GM21825 (cell line): ENCODE measurements around the gene ADM5.
"Not testable (repeated sequence)": the region's sequence is repeated elsewhere in the genome, so short reads cannot be mapped to it uniquely, and the experiment has no call there.

Source experiments
- ATAC-seq: cut with Tn5 transposase; IDR thresholded peaks from one replicate; pipeline ENCODE4 v1.9.1; 2021; ENCODE audit warnings: mild to moderate bottlenecking, moderate library complexity; ENCODE audit not compliant: unreplicated experiment

Gene ADM5

DNA sequence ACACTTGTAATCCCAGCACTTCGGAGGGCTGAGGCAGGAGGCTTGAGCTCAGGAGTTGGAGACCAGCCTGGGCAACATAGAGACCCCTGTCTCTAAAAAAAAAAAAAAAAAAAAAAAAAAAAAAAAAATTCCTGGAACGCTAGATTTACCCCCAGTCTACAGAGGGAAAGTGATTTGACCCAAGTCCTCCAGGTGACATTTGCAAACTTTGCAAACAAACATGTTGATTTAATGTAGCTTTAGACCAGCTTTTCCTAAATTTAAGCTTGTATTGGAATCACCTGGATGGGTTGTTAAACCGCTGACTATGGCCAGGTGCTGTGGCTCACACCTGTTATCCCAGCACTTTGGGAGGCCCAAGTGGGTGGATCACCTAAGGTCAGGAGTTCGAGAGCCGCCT lies 10.0 kb downstream of the ADM5 start:
- ATAC-seq: no peak

DNA sequence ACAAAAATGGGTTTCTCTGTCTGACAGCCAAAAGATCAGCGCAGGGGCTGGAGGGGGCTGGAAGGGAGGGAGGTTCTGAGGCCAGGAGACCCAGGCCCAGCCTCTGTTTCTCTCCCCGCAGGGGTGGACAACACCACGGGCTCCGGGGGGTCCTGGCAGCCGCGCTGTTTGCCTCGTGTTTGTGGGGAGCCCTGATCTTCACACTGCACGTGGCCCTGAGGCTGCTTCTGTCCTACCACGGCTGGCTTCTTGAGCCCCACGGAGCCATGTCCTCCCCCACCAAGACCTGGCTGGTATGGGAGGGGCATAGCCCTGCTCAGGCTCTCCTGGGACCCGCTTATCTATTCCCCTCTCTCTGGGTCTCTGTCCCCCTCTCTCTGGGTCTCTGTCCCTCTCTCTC lies 11.2 kb downstream of the ADM5 start:
- no peak for ATAC-seq

DNA sequence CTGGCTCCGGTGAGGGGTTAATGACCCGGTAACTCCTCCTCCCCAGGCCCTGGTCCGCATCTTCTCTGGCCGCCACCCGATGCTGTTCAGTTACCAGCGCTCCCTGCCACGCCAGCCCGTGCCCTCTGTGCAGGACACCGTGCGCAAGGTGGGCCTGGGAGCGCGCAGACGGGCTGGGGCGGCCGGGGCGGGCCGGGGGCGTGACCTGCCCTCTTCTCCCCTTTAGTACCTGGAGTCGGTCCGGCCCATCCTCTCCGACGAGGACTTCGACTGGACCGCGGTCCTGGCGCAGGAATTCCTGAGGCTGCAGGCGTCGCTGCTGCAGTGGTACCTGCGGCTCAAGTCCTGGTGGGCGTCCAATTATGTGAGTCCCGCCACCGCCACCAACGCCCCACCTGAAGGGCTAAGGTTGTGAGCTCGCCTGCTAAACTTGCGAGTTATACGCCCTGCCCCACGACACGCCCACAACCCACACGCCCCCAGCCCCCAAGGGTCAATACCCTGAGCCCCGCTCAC lies 11.9 kb downstream of the ADM5 start:
- ATAC-seq: no peak

DNA sequence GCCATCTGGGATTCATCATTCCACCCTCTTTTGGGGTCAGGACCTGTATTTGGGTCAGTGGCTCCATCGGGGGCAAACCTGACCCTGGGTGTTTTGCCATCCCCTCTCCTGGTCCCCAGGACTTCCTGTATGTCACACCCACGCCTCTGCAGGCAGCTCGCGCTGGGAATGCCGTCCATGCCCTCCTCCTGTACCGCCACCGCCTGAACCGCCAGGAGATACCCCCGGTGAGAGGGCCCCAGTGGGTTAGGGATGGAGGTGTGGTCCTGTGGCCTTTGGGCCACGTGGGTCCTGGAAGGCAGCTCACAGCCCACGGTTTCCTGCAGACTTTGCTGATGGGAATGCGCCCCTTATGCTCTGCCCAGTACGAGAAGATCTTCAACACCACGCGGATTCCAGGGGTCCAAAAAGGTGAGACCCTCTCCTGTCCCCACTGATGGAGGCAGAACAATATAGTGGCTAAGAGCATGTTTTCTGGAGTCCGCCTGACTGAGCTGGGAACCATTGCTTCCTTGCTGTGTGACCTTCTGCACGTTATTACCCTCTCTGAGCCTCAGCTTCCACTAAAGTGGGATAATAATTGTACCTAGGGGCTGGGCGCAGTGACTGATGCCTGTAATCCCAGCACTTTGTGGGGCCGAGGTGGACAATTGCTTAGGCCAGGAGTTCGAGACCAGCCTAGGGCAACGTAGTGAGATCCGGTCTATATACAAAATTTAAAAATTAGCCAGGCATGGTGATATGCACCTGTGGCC lies 15.7 kb downstream of the ADM5 start:
- ATAC-seq: no peak

DNA sequence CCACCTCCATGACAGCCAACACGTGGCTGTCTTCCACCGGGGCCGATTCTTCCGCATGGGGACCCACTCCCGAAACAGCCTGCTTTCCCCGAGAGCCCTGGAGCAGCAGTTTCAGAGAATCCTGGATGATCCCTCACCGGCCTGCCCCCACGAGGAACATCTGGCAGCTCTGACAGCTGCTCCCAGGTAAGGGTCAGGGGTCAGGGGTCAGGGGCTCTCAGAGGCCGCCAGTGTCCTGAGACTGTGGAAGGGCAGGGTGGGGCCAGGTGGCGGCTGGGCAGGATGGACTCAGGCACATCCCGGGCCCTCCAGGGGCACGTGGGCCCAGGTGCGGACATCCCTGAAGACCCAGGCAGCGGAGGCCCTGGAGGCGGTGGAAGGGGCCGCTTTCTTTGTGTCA lies 16.5 kb downstream of the ADM5 start:
- ATAC-seq: no peak

DNA sequence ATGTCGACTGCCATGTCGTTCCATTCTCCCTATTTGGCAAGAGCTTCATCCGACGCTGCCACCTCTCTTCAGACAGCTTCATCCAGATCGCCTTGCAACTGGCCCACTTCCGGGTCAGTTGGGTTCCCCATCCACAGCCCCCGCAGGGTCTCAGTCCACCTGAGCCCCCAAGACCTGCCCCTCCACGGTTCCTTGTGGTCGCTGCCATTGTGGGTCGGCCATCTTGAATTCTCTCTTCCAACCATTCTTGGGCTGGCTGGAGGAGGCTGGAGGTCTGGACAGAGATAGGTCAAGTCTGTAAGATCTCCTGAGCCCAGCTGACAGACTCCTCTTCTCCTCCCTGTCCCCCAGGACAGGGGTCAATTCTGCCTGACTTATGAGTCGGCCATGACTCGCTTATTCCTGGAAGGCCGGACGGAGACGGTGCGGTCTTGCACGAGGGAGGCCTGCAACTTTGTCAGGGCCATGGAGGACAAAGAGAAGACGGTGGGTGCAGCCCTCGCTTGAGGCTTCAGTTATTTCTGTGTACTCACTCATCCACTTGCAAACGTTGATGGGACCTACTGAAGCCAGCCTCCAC lies 21.1 kb downstream of the ADM5 start:
- ATAC-seq: no peak

DNA sequence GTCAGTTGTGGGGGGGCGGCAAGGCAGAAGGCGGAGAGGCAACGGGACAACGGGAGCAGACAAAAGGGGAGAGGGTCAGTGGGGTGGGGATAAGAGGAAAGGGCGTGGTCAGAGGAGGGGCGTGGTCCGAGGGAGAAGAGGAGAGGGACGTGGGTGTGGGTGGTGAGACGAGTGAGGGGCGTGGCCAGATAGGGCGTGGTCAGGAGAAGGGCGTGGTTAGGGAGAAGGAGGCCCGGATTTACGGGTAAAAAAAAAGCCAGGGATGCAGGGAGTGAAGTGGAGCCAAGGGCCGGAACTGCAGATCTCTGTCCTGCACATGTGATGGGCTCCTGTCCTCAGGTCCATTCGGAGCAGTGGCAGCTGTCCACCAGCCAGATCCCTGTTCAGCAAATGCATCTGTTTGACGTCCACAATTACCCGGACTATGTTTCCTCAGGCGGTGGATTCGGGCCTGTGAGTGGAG lies 23.0 kb downstream of the ADM5 start:
- no peak for ATAC-seq

DNA sequence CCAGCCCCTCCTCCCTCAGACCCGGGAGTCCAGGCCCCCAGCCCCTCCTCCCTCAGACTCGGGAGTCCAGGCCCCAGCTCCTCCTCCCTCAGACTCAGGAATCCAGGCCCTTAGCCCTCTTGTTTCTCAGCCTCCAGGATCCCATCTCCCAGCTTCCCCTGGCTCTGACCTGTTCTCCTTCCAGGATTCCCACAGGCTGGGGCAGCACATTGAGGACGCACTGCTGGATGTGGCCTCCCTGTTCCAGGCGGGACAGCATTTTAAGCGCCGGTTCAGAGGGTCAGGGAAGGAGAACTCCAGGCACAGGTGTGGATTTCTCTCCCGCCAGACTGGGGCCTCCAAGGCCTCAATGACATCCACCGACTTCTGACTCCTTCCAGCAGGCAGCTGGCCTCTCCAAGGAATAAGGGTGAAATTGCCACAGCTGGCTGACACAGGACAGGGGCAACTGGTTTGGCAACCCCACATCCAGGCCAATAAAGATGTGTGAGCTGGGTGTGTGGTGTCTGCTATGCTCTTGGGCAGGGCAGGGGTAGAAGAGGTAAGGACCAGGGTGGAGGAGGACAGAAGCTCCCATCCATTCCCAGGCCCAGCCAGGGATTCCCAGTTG lies 23.9 kb downstream of the ADM5 start:
- no peak for ATAC-seq

DNA sequence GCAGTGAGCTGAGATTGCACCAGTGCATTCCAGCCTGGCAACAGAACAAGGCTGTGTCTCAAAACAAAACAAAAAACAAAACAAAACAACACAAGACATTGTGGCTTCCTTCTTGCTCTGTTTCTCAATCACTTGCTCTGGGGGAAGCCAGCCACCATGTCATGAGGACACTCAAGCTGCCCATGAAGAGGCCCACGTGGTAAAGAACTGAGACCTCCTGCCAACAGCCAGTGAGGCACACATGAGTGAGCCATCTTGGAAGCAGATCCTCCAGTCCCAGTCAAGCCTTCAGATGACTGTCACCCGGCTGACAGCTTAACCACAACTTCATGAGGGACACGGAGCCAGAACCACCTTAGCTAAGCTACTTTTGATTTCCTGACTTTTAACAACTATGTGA lies 26.8 kb downstream of the ADM5 start:
- no peak for ATAC-seq

DNA sequence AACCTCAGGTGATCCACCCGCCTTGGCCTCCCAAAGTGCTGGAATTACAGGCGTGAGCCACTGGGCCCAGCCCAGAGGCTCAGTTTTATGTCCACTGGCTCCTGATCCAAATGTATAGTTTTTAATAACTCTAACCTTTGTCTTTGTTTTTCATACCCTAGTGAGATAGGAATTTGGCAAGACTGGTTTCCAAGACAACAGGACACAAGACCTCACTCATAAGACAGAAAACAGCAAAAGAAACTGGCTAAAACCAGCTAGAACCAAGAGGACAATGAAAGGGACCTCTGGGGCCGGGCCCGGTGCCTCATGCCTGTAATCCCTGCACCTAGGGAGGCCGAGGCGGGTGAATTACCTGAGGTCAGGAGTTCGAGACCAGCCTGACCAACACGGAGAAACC lies 29.1 kb downstream of the ADM5 start:
- ATAC-seq: no peak

DNA sequence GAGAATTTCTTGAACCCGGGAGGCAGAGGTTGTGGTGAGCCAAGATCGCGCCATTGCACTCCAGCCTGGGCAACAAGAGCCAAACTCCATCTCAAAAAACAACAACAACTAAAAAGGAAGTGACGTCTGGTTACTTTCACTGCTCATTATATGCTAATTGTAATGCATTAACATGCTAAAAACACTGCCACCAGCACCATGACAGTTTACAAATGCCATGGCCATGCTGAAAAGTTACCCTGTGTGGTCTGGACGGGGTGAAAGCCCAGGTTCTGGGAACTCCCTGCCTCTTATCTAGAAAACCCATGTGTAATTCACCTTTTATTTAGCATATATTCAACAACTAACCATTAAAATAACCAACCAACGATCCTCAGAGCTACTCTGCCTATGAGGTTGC lies 29.6 kb downstream of the ADM5 start:
- no peak for ATAC-seq

DNA sequence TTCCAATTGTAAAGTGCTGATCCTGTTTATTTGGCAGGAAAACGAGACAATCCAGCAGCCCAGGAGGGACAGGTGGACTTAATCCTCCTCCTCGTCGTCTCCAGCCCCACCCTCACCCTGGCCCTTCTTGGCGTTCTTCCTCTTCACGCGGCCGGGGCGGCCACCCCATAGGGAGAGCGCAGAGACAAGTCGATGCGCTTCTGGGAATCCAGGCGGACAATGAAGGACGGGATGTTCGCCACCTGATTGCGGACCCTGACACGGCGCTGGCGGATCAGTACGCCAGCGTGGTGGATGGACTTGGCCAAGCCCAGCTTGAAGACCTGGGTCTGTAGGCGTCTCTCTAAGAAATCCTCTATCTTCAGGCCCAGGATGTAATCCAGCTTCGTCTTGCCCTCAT lies 30.0 kb downstream of the ADM5 start:
- not testable (repeated sequence) for ATAC-seq

DNA sequence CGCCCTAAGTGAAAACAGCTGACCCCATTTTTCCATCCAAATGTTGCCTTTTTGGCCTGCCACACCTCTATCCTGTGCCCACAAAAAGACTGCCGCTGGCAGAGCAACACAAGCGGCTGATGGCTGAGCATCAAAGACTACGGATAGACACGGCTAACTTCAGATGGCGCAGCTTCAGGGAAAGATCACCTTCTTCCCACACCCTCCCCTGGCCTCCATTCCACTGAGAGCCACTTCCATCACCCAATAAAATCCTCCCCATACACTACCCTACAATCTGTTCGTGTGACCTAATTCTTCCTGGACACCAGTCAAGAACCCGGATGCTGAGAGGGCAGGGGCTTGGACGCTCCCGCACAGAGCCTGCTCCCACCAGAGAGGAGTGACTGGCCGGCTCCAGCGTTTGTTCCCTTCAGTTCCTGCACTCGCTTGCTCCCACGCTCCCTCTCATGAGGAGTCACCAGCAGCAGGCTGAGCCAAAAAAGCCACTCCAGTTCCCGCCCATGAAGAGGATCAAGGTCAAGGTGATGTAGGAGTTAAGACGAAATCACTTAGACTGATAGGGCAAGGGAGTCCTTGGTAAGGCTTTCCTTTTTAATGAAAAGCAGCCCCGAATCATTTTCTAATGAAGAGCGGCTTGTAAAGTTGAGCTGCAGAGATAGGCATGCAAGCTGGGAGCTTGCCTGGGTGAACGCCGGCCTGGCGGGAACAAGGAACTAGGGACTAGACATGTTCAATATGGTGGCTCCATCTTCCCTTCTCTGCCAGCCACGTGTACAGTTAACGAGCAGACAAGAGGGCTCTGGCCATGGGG lies 38.0 kb downstream of the ADM5 start:
- no peak for ATAC-seq

DNA sequence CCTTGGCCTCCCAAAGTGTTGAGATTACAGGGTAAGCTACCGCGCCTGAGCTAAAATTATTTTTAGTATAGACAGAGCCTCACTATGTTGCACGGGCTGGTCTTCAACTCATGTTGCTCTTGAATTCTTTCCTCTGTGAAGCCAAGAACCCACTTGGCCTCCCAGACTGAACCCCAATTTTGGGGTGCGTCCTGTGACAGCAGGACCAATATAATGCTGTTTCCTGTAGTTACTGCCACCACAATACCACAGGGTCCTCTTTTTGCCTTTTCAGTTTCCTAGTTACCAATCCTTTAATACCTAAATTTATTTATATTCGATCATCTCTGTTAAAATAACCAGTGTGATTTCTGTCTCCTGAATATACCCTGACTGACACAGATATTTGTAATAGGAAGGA lies 40.8 kb downstream of the ADM5 start:
- ATAC-seq: no peak

DNA sequence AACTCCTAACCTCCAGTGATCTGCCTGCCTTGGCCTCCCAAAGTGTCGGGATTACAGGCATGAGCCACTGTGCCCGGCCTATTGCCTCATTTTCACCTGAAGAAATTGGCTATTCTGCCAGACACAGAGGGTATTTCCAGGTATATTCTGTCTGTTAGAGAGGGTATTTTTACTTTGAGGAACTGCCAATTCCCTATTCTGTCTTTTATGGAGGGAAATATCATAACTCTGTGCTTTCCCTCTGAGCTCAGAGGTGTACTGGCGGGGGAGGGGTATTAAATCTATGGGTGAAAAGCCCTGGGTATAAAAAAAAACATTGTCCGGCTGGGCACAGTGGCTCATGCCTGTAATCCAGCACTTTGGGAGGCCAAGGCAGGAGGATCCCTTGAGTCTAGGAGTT lies 48.9 kb downstream of the ADM5 start:
- ATAC-seq: no peak

DNA sequence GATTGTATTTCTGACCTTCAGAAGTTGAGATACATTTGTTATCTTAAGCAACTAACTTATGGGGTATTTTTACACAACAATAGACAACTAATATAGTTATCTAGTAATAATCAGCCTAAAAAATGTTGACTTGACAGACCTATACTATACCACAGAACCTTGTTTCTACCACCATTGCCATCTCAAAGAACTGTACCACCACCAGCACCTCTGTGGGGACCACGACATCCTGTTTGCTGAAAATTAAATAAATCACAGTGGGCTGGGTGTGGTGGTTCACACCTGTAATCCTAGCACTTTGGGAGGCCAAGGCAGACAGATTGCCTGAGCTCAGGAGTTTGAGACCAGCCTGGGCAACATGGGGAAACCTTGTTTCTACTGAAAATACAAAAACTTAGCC lies 49.7 kb downstream of the ADM5 start:
- ATAC-seq: no peak

DNA sequence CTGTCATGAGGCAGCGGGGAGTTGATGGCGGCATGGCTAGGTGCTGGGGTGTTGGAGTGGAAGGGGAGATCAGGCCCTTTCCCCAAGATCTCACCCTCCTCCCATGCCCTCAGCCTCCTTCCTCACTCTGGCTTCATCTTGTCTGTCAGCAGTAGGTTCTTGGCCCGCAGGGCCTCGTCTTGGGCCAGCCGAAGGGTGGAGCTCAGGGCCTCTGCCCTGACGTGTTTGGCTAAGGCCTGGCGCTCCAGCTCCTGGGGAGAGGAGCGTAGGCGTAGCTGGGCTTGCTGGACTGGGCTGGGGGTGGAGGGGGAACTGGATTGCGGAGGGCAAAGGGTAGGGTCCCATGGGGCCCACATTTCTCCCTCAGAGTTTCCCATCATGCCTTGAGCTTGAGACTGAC lies 50.5 kb downstream of the ADM5 start:
- no peak for ATAC-seq
